ENCODE data around the gene COPB1.
"Not testable (repeated sequence)": the region's sequence is repeated elsewhere in the genome, so short reads cannot be mapped to it uniquely, and the experiment has no call there.

The COPB1 gene

GRCh38 chr11:14499560-14500180 lies at the start of gene COPB1:
Gene COPB1 (minus strand): TSS chr11:14499811. CDS start chr11:14498928, 883 bp downstream.
- DNase-seq, result peak; percentile 84 to 87

DNA sequence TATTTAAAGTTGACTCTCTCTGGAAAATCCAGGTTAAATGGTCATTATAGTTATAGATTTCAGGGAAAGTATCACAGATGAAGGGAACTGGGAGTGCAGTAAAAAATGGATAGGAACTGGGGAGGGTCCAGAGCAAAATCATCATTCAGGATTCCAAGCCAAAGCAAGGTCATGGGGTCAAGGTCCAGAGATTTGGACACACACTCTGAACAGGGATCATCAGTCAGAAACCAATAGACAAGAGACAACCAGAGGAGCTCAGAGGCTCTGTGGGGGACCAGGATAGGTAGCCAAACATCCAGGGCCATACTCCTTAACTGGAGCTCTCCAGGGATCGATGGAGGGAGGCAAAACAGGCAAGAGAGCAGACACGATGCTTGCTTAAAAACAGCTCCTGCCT lies 47.8 kb upstream of the COPB1 start:
- no peak for DNase-seq

- no peak for DNase-seq
These were observed 47.1 kb upstream of the COPB1 start for GRCh38 chr11:14546672-14547071.

DNA sequence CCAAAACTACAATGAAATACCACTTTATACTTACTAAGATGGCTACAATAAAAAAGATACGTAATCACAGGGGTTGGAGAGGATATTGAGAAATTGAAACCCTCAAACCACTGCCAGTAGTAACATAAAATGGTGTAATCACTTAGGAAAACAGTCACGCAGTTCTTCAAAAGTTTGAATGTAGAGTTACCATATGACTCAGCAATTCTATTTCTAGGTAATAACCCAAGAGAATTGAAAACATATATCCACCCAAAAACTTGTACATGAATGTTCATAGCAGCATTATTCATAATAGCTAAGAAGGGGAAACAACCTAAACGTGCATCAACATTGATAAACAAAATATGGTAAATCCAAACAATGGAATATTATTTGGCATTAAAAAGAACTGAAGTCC lies 45.0 kb upstream of the COPB1 start:
- DNase-seq, result no peak

DNA sequence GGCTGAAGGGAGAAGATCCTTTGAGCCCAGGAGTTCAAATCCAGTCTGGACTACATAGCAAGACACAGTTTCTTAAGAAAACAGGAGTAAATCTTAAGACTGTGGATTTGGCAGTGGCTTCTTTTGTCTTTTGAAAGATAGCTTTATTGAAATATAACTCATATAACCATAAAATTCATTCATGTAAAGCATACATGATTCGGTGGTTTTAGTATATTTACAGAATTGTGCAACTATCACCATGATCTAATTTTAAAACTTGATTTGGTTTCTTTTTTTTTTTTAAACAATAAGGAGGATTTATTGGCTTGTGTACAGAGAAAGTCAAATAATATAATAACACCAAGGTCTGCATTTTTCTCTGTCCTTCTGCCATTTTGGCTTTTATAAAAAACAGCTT lies 43.6 kb upstream of the COPB1 start:
- no peak for DNase-seq

DNA sequence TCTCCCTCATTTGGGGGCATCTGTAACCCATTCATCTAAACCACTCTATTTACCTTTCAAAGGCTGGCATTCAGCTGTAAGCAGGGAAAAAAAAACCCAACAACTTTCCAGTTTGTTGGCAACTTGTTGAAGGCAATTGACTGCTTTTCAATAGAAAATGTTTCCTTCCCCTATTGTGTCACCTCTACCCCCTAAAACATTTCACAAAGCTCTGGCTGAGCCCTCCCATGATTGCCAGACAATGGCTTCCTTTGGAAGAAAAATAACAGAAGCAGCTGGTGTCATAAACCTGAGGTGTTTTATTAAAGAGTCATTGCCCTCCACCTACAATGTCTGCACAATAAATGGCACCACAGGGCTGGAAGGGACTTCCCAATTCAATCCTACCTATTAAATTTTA lies 42.7 kb upstream of the COPB1 start:
- DNase-seq, result peak; percentile 66 to 75

DNA sequence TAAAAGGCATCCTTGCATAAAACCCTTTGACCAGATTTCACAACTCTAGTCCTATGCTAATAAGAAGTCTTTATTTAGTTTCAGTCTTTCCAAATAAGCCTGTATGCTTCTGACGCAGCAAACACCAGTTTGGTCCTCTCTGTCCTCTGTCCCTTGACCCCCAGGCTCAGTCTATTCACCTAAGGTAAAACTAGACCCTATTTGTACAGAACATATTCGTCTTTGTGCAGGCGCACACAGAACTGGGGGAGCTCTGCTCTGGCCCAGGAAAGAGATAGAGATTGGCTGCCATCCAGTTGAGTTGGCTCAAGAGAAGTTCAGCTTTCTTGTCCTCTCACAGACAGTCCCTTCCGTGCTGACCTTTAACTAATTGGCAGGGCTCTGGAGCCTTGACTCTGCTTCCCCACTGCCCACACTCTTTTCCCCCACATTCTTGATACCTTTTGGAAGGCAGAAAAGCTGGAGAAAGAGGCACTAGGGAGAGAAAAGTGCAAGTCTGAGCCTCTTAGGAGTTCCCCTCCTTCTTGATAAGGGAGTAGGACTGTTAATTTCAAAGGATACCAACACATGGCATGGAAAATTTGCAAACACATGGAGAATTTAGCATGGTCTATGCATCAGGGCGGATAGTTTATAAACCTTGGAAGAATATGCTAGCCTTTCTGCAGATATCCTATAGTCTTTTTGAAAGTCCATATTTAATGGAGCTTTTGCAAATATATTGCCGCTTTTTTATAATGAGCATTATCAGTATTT lies 41.8 kb upstream of the COPB1 start:
- DNase-seq, result peak; percentile 54 to 58

GRCh38 chr11:14539982-14540421 lies 40.4 kb upstream of the COPB1 start:
- no peak for DNase-seq

DNA sequence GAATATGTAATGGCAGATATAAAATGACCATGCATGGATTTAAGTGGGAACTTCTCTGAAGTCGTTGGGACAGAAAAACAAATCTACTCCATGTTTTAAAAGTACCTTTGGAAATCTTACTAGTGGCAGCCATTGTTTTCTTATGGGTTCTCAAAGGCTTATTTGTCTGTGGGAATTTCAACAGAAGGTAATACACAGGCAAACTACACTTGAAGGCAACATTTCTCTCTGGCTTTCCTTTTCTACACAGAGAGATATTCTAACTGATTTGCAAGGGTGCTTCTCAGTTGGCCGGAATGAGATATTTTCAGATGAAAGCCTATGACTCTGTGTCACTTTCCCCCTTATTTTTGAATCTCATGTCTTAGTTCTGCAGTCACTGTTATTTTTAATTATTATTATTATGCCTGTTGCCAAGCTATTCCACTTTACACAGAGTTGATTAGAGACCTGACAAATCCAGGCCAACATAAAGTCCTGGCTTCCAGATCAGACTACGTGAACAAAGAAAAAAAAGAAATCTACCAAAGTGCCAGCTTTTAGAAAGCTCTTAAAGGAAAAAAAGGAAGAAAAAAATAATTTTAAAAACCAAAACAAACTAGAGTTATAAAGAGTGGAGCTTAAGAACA lies 39.4 kb upstream of the COPB1 start:
- no peak for DNase-seq

DNA sequence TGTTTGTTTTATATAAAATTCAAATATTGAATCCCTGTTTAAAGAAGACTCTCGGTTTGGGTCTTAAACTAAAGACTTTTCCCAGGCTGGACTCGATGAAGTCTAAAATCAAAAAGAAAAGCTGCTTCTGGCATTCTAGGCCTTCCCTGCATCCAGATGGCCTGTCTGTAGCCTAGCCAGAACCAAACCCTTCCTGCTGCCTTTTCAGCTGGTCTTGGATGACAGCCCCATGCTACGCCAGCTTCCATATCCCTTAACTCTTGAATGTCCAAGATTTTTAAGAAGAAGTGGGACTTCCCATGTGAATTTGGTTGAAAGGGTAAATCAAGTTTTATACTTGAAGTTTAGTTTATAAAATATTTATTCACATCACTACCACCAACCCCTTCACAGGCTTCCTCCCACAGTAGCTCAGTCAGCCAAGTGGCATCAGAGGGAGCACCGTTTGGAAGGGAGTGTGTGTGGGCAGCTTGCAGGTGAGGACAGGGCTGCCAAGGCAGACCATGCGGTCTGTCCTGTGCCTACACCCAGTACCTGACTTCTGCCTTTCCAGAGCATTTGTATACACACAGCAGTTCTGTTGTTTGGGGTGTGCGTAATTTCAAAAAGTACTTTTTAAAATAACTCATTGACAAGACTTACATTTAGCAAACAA lies 38.8 kb upstream of the COPB1 start:
- peak; percentile 87 to 91 for DNase-seq

DNA sequence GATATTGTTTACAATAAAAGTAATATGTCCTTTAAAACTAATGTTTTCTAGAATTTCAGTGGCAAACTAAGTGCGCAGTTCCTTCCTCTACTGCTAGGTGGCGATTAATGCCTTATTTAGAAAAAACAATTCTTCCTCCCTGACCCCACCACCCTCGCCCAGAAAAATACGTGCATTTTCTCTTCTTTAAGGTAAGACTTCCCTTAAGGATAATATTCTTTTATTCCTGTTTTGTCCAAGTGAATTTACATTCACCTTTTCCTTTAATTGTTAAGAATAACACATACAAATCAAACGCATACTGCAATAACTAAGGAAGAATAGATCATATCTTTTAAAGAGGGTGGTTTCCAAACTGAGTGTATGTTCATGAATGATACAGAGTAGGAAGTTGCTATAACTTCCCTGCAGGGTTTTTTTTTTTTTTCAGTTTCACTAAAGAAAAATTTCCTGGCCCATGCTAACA lies 37.6 kb upstream of the COPB1 start:
- DNase-seq, result peak; percentile 26 to 61

- DNase-seq, result not testable (repeated sequence)
These were observed 35.6 kb upstream of the COPB1 start for GRCh38 chr11:14535166-14535565.

GRCh38 chr11:14529951-14530350 lies 30.3 kb upstream of the COPB1 start:
- no peak for DNase-seq

- DNase-seq, result no peak
These were observed 29.7 kb upstream of the COPB1 start for GRCh38 chr11:14529321-14529720.

- DNase-seq, result no peak
These were observed 23.2 kb upstream of the COPB1 start for GRCh38 chr11:14522801-14523200.

- DNase-seq, result no peak
These were observed 22.6 kb upstream of the COPB1 start for GRCh38 chr11:14522245-14522644.

- DNase-seq, result peak in 1 of 2 experiments; percentile 66
These were observed 21.1 kb upstream of the COPB1 start for GRCh38 chr11:14520747-14521151.

GRCh38 chr11:14519917-14520746 lies 20.5 kb upstream of the COPB1 start, which contains the start of gene PSMA1:
Gene PSMA1 (minus strand): TSS chr11:14520386. CDS start chr11:14520299, 87 bp downstream.
- DNase-seq, result peak; percentile 86 to 96

DNA sequence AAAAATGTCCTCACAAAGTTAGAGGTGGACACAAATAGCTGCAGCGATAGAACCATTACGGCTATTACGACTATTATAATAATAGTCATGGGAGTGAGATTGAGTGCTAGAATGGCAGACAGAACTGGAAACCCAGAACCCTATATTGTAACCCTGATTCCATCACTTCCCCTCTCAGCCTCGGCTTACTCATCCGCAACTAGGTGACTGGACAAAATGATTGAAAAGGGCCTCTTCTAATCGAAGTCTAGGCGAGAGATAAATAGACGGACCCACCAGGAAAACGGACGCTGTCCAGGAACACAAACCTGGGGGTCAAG lies 19.9 kb upstream of the COPB1 start:
- DNase-seq, result no peak

DNA sequence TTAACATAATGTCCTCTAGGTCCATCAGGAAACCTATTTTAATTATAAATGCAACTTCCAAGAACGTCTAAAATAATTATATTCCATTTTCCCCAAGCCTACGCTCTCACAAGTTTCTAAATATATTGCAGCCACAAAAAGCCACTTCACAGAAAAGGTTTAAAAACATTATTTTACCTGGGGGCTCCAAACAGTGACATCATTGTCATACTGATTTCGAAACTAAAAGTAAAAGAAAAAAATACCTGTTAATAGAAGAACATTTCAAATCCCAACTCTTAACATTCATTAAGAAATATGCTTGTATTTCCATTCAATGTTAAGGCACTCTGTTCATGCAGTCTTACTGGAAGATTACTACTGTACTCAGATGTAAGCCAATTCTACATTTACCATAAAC lies 19.2 kb upstream of the COPB1 start:
- no peak for DNase-seq

DNA sequence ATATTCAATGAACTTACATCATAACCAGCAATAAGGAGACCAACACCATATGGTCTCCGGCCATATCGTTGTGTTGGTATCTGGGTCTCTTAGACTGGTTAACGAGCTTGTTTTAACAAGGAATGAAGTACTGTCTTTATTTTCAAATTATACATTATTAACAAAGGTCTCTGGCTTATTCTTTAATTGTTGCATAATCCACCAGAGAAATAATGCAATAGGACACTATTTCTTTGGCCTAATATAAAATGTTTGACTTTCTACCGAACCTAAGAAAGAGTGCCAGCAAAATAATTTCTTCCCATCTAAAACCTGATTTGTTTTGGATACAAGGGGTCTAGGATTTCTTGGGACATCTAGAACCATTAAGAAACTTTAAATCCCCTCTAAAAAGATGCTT lies 14.2 kb upstream of the COPB1 start:
- DNase-seq, result no peak

GRCh38 chr11:14506532-14506931 lies 6.9 kb upstream of the COPB1 start:
- no peak for DNase-seq

DNA sequence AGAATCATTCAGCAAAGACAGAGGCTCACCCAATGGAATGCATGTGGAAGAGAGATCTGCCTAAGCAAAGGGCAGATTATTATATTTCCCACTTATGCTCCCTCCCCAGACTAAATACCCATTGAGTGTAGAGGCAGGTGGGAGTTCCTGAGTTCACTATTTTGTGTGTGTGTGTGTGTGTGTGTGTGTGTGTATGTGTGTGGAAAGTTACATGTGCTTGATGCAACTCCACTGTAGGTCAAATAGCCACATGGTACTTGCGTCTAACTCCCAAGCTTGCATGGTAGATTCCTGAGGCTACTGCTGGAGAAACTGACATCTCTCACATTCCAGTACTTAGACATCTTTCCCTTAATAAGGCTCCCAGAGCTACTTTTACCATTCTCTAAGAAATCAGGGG lies 3.4 kb upstream of the COPB1 start:
- no peak for DNase-seq

Data from NCI-H446 (cell line).